MM.1S (cell line): ENCODE measurements around the gene KLF15.

Experiments used
- EZH2phosphoT487 ChIP-seq: fragments of 300-600 bp; sonication (generic); IDR thresholded peaks from 2 replicates; pipeline ENCODE4 v1.6.1; 2018; ENCODE audit warnings: antibody characterized with exemption, low read length
- TF ChIP-seq, protein P1 (sequence below): fragments of 300-600 bp; sonication (generic); IDR thresholded peaks from 2 replicates; pipeline ENCODE4 v1.5.1; 2016; ENCODE audit warnings: antibody characterized with exemption, low read length, mixed read lengths

DNA sequence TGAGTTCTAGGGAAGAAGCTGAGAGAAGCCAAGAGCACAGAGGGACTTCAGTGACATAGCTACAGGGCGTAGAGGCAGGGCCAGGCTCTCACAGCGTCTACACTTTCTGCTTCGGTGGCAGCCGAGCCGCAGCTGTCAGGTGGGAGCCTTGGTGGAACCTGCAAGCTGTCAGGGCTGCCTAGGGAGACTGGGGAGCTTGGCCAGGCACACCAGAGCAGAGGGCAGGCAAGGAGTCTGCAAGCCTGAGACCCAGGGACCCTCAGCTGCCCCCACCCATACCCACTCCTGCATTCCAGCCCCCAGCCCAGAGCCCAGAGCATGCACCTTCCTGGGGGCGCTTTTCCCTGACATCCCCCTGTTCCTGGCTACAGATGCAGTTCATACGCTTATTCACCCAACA, 13.4 kb upstream of the KLF15 start:
- TF ChIP-seq, protein P1, sequence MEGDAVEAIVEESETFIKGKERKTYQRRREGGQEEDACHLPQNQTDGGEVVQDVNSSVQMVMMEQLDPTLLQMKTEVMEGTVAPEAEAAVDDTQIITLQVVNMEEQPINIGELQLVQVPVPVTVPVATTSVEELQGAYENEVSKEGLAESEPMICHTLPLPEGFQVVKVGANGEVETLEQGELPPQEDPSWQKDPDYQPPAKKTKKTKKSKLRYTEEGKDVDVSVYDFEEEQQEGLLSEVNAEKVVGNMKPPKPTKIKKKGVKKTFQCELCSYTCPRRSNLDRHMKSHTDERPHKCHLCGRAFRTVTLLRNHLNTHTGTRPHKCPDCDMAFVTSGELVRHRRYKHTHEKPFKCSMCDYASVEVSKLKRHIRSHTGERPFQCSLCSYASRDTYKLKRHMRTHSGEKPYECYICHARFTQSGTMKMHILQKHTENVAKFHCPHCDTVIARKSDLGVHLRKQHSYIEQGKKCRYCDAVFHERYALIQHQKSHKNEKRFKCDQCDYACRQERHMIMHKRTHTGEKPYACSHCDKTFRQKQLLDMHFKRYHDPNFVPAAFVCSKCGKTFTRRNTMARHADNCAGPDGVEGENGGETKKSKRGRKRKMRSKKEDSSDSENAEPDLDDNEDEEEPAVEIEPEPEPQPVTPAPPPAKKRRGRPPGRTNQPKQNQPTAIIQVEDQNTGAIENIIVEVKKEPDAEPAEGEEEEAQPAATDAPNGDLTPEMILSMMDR: no peak
- TF ChIP-seq EZH2phosphoT487: no peak
